ENCODE results near the gene ZNHIT1. TPM values are rescaled to one million over a fixed set of nuclear protein-coding genes. Genes with fewer than 3 reads are reported as not detected.

The ZNHIT1 gene
- total RNA-seq, 1 experiment from 2014 or later, result 57.2 TPM

DNA sequence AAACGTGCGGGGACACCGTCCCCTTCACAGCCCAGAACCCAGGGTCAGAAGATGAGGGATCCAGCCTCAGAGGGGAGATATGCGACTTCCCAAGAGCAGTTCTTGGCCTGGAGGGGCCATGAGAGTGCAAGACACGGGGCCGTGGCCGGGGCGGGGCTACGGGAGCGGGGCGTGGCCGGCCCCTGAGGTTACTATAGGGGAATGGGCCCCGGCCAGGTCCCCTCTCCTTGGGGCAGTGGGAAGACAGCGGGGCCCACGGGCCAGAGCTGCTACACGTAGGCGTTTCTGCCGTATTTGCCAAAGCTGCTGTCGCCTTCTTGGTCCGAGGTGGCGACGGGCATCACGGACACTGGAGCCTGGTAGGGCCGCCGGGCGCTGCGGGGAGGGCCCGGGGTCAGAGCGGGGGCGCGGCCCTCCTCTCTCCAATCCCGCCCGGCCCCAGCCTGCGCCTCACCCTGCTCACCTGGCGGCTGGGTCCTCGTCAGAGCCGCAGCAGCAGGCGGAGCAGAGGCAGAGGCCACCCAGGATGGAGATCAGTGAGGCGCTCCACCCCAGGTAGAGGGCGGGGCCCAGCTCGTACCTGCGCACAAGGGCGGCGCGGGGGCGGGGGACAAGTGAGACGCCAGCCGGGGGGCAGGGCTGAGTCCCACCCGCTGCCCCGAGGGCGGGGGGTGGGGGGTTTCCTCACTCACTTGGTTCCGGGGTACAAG lies 14.3 kb downstream of the ZNHIT1 start:
- Mint-ChIP-seq H3K27ac (ENCODE audit: unreplicated experiment) (no peak overlapping the region), H3K9me3 (ENCODE audit: low read depth, unreplicated experiment) (no peaks in the 10 kb centered on the region), H3K36me3 (ENCODE audit: insufficient read depth, unreplicated experiment) (peaks cover 34% of the 10 kb centered on the region), H3K4me3 (ENCODE audit: low read depth, unreplicated experiment) (peak overlapping the region; percentile 65), H3K4me1 (ENCODE audit: low read depth, unreplicated experiment) (peaks cover 9% of the 10 kb centered on the region), H3K27me3 (ENCODE audit: unreplicated experiment) (no peaks in the 10 kb centered on the region)
- DNase-seq, result peak; percentile 73
- CTCF ChIA-PET, result interaction anchor here (1.4 kb wide), 1 partner anchor 14 kb away, joined by 5 read pairs; the partner anchor contains the start of gene ZNHIT1
- TF ChIP-seq, protein P1, sequence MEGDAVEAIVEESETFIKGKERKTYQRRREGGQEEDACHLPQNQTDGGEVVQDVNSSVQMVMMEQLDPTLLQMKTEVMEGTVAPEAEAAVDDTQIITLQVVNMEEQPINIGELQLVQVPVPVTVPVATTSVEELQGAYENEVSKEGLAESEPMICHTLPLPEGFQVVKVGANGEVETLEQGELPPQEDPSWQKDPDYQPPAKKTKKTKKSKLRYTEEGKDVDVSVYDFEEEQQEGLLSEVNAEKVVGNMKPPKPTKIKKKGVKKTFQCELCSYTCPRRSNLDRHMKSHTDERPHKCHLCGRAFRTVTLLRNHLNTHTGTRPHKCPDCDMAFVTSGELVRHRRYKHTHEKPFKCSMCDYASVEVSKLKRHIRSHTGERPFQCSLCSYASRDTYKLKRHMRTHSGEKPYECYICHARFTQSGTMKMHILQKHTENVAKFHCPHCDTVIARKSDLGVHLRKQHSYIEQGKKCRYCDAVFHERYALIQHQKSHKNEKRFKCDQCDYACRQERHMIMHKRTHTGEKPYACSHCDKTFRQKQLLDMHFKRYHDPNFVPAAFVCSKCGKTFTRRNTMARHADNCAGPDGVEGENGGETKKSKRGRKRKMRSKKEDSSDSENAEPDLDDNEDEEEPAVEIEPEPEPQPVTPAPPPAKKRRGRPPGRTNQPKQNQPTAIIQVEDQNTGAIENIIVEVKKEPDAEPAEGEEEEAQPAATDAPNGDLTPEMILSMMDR (IDR thresholded peaks at IDR 0.05; ENCODE audit: unreplicated experiment), result no peak
- no TSS peak for BruUV-seq (replicated peaks)
- intact Hi-C loops (cut with micrococcal nuclease; ENCODE audit: unreplicated experiment), result no loop called here

DNA sequence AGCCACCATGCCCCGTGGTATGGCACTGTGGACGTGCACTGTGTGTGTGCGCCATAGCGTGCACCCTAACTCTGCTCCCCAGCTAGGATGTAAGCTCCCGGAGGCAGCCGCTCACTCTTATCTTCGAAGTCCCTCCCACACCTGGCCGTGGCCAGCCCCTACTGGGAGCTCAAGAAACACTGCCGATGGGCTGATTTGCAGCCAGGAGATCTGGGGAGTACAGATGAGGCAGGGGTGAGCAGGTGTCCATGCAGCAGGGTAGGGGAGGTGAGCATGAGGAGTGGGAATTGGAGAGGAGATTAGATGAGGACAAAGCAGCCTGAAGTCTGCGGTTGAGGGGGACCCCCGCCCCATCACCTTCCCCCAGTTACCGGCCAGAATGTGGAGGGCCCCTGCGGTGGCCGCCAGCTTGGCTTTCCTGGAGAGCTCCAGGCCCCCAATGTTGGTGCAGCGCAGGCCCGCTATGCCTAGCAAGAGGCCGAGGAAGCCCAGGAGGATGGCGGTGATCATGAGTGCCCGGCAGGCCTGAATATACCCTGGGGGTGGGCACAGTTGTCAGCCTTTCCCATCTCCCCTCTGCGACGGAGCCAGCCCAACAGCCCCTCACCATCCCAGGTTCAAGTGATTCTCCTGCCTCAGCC lies 16.1 kb downstream of the ZNHIT1 start:
- intact Hi-C loops (cut with micrococcal nuclease; ENCODE audit: unreplicated experiment), result no loop called here
- TF ChIP-seq, protein P1 (IDR thresholded peaks at IDR 0.05; ENCODE audit: unreplicated experiment), result no peak
- Mint-ChIP-seq H3K9me3 (ENCODE audit: low read depth, unreplicated experiment) (no peaks in the 10 kb centered on the region), H3K27me3 (ENCODE audit: unreplicated experiment) (no peaks in the 10 kb centered on the region), H3K36me3 (ENCODE audit: insufficient read depth, unreplicated experiment) (peaks cover 31% of the 10 kb centered on the region), H3K4me3 (ENCODE audit: low read depth, unreplicated experiment) (no peak overlapping the region), H3K27ac (ENCODE audit: unreplicated experiment) (no peak overlapping the region), H3K4me1 (ENCODE audit: low read depth, unreplicated experiment) (peaks cover 9% of the 10 kb centered on the region)
- CTCF ChIA-PET, result no interaction called here
- DNase-seq, result no peak
- BruUV-seq (replicated peaks), result no TSS peak

DNA sequence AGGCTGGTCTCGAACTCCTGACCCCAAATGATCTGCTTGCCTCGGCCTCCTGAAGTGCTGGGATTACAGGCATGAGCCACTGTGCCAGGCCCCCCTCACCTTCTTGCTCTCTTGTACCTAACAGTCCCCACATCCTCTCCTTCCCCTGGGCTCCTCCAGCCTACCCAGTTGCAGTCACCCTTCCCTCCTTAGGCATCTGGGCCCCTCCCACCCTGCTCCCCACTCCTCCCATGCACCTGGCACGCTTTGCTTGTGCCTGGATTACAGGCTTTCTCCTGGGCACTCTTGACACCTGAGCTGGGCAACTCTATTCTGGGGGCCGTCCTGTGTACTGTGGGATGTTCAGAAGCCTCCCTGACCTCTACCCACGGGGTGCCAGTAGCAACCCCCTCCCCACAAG lies 16.7 kb downstream of the ZNHIT1 start:
- Mint-ChIP-seq H3K4me1 (ENCODE audit: low read depth, unreplicated experiment) (peaks cover 9% of the 10 kb centered on the region), H3K27ac (ENCODE audit: unreplicated experiment) (no peak overlapping the region), H3K27me3 (ENCODE audit: unreplicated experiment) (no peaks in the 10 kb centered on the region), H3K36me3 (ENCODE audit: insufficient read depth, unreplicated experiment) (peaks cover 28% of the 10 kb centered on the region), H3K9me3 (ENCODE audit: low read depth, unreplicated experiment) (no peaks in the 10 kb centered on the region), H3K4me3 (ENCODE audit: low read depth, unreplicated experiment) (no peak overlapping the region)
- BruUV-seq (replicated peaks), result no TSS peak
- TF ChIP-seq, protein P1 (IDR thresholded peaks at IDR 0.05; ENCODE audit: unreplicated experiment), result no peak
- no peak for DNase-seq
- CTCF ChIA-PET, result interaction anchor here (0.5 to 0.6 kb wide), 2 partner anchors 51 to 90 kb away, joined by 4 read pairs; no protein-coding TSS in a partner anchor
- intact Hi-C loops (cut with micrococcal nuclease; ENCODE audit: unreplicated experiment), result no loop called here

GRCh38 chr7:101235050-101235449 lies 17.1 kb downstream of the ZNHIT1 start:
- CTCF ChIA-PET, result interaction anchor here (0.5 to 0.6 kb wide), 2 partner anchors 52 to 91 kb away, joined by 4 read pairs; no protein-coding TSS in a partner anchor
- Mint-ChIP-seq H3K9me3 (ENCODE audit: low read depth, unreplicated experiment) (no peaks in the 10 kb centered on the region), H3K36me3 (ENCODE audit: insufficient read depth, unreplicated experiment) (peaks cover 28% of the 10 kb centered on the region), H3K27me3 (ENCODE audit: unreplicated experiment) (no peaks in the 10 kb centered on the region), H3K27ac (ENCODE audit: unreplicated experiment) (no peak overlapping the region), H3K4me1 (ENCODE audit: low read depth, unreplicated experiment) (peaks cover 9% of the 10 kb centered on the region), H3K4me3 (ENCODE audit: low read depth, unreplicated experiment) (no peak overlapping the region)
- no peak for DNase-seq
- TF ChIP-seq, protein P1 (IDR thresholded peaks at IDR 0.05; ENCODE audit: unreplicated experiment), result no peak
- intact Hi-C loops (cut with micrococcal nuclease; ENCODE audit: unreplicated experiment), result no loop called here
- BruUV-seq (replicated peaks), result no TSS peak

Data from Calu3 (cell line).